GM21737 (cell line): ENCODE measurements around the gene LCN1.
"Not testable (repeated sequence)": the region's sequence is repeated elsewhere in the genome, so short reads cannot be mapped to it uniquely, and the experiment has no call there.

Experiments used
- ATAC-seq: cut with Tn5 transposase; IDR thresholded peaks from one replicate; pipeline ENCODE4 v1.9.1; 2021; ENCODE audit warnings: mild to moderate bottlenecking, moderate library complexity; ENCODE audit not compliant: unreplicated experiment

Gene LCN1

GRCh38 chr9:135545646-135546176, 24.5 kb downstream of the LCN1 start, which contains the start of gene OBP2A:
Gene OBP2A, plus strand, starts transcription at chr9:135546126. Its CDS starts 55 bp downstream, at chr9:135546181.
- ATAC-seq = not testable (repeated sequence)

- ATAC-seq = not testable (repeated sequence)
Observed at GRCh38 chr9:135546792-135547617, 25.8 kb downstream of the LCN1 start.

GRCh38 chr9:135547756-135548736, 26.8 kb downstream of the LCN1 start:
- ATAC-seq = no peak

GRCh38 chr9:135549478-135550343, 28.5 kb downstream of the LCN1 start:
- not testable (repeated sequence) for ATAC-seq

GRCh38 chr9:135550344-135550918, 29.2 kb downstream of the LCN1 start:
- ATAC-seq = no peak

GRCh38 chr9:135551031-135551430, 29.8 kb downstream of the LCN1 start:
- no peak for ATAC-seq

- ATAC-seq = no peak
Observed at GRCh38 chr9:135551456-135551855, 30.2 kb downstream of the LCN1 start.

GRCh38 chr9:135552021-135552697, 30.9 kb downstream of the LCN1 start:
- ATAC-seq = no peak

GRCh38 chr9:135552698-135553171, 31.5 kb downstream of the LCN1 start:
- ATAC-seq = no peak

- no peak for ATAC-seq
Observed at GRCh38 chr9:135554718-135555117, 33.5 kb downstream of the LCN1 start.

GRCh38 chr9:135555203-135555602, 34.0 kb downstream of the LCN1 start:
- ATAC-seq = no peak

- ATAC-seq = no peak
Observed at GRCh38 chr9:135555910-135556309, 34.7 kb downstream of the LCN1 start.

- no peak for ATAC-seq
Observed at GRCh38 chr9:135559606-135560005, 38.4 kb downstream of the LCN1 start.

GRCh38 chr9:135561391-135562234, 40.4 kb downstream of the LCN1 start, which contains the start of gene PAEP:
Gene PAEP, plus strand, starts transcription at chr9:135561756.
- ATAC-seq = no peak

GRCh38 chr9:135562235-135562745, 41.0 kb downstream of the LCN1 start:
- no peak for ATAC-seq

- ATAC-seq = no peak
Observed at GRCh38 chr9:135563039-135563476, 41.8 kb downstream of the LCN1 start.

GRCh38 chr9:135563858-135564257, 42.6 kb downstream of the LCN1 start:
- no peak for ATAC-seq

GRCh38 chr9:135565141-135565628, 43.9 kb downstream of the LCN1 start:
- ATAC-seq = no peak
